GM23338 (cell line): ENCODE data around the gene ADORA1. TPM values are rescaled to one million over a fixed set of nuclear protein-coding genes. Genes with fewer than 3 reads are reported as not detected.

Experiments
- ATAC-seq: fragments of 200-7000 bp; cut with Tn5 transposase; 3 replicates; pipeline ENCODE4 v1.9.1; 2020
- DNase-seq: peaks from one replicate; pipeline ENCODE4 v3.0.0-alpha.2; 2015; ENCODE audit warnings: low spot score
- H2AFZ ChIP-seq: fragments of 200-600 bp; sonication (generic); 2 replicates; pipeline ENCODE4 v1.8.0; 2016; ENCODE audit warnings: antibody characterized with exemption, mild to moderate bottlenecking, moderate library complexity
- H3F3A ChIP-seq: fragments of 200-600 bp; sonication (generic); replicated peaks from 2 replicates; pipeline ENCODE4 v1.8.0; 2017; ENCODE audit warnings: antibody characterized with exemption, mixed run types, low read depth
- H3K27ac ChIP-seq: fragments of 200-600 bp; sonication (generic); 2 replicates; pipeline ENCODE4 v1.6.1; 2016; ENCODE audit warnings: low read depth
- H3K27me3 ChIP-seq: fragments of 200-600 bp; sonication (generic); 2 replicates; pipeline ENCODE4 v1.8.0; 2016; ENCODE audit warnings: mild to moderate bottlenecking, mixed run types, moderate library complexity; ENCODE audit not compliant: insufficient read depth
- H3K36me3 ChIP-seq: fragments of 200-600 bp; sonication (generic); 2 replicates; pipeline ENCODE4 v1.8.0; 2016; ENCODE audit warnings: mild to moderate bottlenecking; ENCODE audit not compliant: insufficient read depth
- H3K4me1 ChIP-seq: fragments of 200-600 bp; sonication (generic); 2 replicates; pipeline ENCODE4 v1.8.0; 2016; ENCODE audit warnings: mild to moderate bottlenecking, moderate library complexity; ENCODE audit not compliant: insufficient read depth
- H3K4me2 ChIP-seq: fragments of 200-600 bp; sonication (generic); 2 replicates; pipeline ENCODE4 v1.7.1; 2017; ENCODE audit warnings: mixed run types
- H3K4me3 ChIP-seq: fragments of 200-600 bp; sonication (generic); 2 replicates; pipeline ENCODE4 v1.6.1; 2016; ENCODE audit warnings: mixed run types
- H3K79me2 ChIP-seq: fragments of 200-600 bp; sonication (generic); replicated peaks from 2 replicates; pipeline ENCODE4 v1.8.0; 2017; ENCODE audit warnings: mild to moderate bottlenecking; ENCODE audit not compliant: insufficient read depth
- H3K9me2 ChIP-seq: fragments of 200-600 bp; sonication (generic); 2 replicates; pipeline ENCODE4 v1.8.0; 2017; ENCODE audit not compliant: insufficient read depth
- H4K20me1 ChIP-seq: fragments of 200-600 bp; sonication (generic); replicated peaks from 2 replicates; pipeline ENCODE4 v1.8.0; 2017; ENCODE audit warnings: mild to moderate bottlenecking; ENCODE audit not compliant: insufficient read depth
- H3K27ac Mint-ChIP-seq: 2 replicates; pipeline ENCODE4 v1.8.0; 2020; ENCODE audit warnings: inconsistent platforms, mild to moderate bottlenecking, moderate library complexity, mixed read lengths
- H3K27me3 Mint-ChIP-seq: 3 replicates; pipeline ENCODE4 v1.8.0; 2022; ENCODE audit warnings: low read depth, mild to moderate bottlenecking, moderate library complexity, mixed read lengths, inconsistent platforms; ENCODE audit not compliant: insufficient read depth, poor library complexity
- H3K36me3 Mint-ChIP-seq: 3 replicates; pipeline ENCODE4 v1.8.0; 2021; ENCODE audit warnings: low read depth, mild to moderate bottlenecking, inconsistent platforms, moderate library complexity, mixed read lengths
- H3K4me1 Mint-ChIP-seq: 3 replicates; pipeline ENCODE4 v1.8.0; 2020; ENCODE audit warnings: mild to moderate bottlenecking, inconsistent platforms, mixed read lengths
- H3K4me3 Mint-ChIP-seq: 3 replicates; pipeline ENCODE4 v1.8.0; 2021; ENCODE audit warnings: moderate library complexity, mild to moderate bottlenecking, inconsistent platforms, mixed read lengths
- H3K9me3 Mint-ChIP-seq: 3 replicates; pipeline ENCODE4 v1.8.0; 2020; ENCODE audit warnings: moderate library complexity, mild to moderate bottlenecking, inconsistent platforms, mixed read lengths
- CREB1 ChIP-seq: fragments of 250-450 bp; sonication (Bioruptor Pico); IDR thresholded peaks from 2 replicates; pipeline ENCODE4 v1.5.0; 2020; ENCODE audit warnings: low read depth, mild to moderate bottlenecking, moderate library complexity
- CTCF ChIP-seq, 2 experiments: fragments of 200-600 bp in 1 of 2; sonication (generic) in 1 of 2; conservative IDR thresholded peaks; 2 replicates each; pipeline versions ENCODE4 v1.5.1 to v1.6.1; 2016 to 2017; ENCODE audit warnings: antibody characterized with exemption in 2 of 2, low read depth in 2 of 2, mild to moderate bottlenecking in 2 of 2, moderate library complexity in 1 of 2
- ETS1 ChIP-seq: IDR thresholded peaks from 2 replicates; pipeline ENCODE4 v1.6.1; 2016; ENCODE audit warnings: antibody characterized with exemption
- EZH2 ChIP-seq: fragments of 200-600 bp; sonication (generic); IDR thresholded peaks from one replicate; pipeline ENCODE4 v1.8.0; 2017; ENCODE audit warnings: antibody characterized with exemption, mild to moderate bottlenecking, low read depth; ENCODE audit not compliant: unreplicated experiment
- EZH2phosphoT487 ChIP-seq: fragments of 200-600 bp; sonication (generic); IDR thresholded peaks from one replicate; pipeline ENCODE4 v1.8.1; 2018; ENCODE audit warnings: antibody characterized with exemption; ENCODE audit not compliant: unreplicated experiment
- JUNB ChIP-seq: IDR thresholded peaks from one replicate; pipeline ENCODE4 v1.6.1; 2016; ENCODE audit warnings: antibody characterized with exemption; ENCODE audit not compliant: unreplicated experiment
- NANOG ChIP-seq: IDR thresholded peaks from 2 replicates; pipeline ENCODE4 v1.6.1; 2016; ENCODE audit warnings: antibody characterized with exemption, borderline replicate concordance
- POLR2AphosphoS5 ChIP-seq: IDR thresholded peaks from 2 replicates; pipeline ENCODE4 v1.6.1; 2016; ENCODE audit warnings: antibody characterized with exemption, low read depth
- REST ChIP-seq: IDR thresholded peaks from one replicate; pipeline ENCODE4 v1.6.1; 2018; ENCODE audit warnings: antibody characterized with exemption; ENCODE audit not compliant: unreplicated experiment
- STAT1 ChIP-seq: IDR thresholded peaks from one replicate; pipeline ENCODE4 v1.6.1; 2016; ENCODE audit warnings: antibody characterized with exemption; ENCODE audit not compliant: unreplicated experiment
- ZNF114 ChIP-seq: fragments of 250-450 bp; sonication (Bioruptor Pico); IDR thresholded peaks from 2 replicates; pipeline ENCODE4 v1.5.0; 2020; ENCODE audit warnings: mild to moderate bottlenecking, moderate library complexity
- ZNF331 ChIP-seq: fragments of 250-450 bp; sonication (Bioruptor Pico); IDR thresholded peaks from 2 replicates; pipeline ENCODE4 v1.5.0; 2020; ENCODE audit warnings: low read depth, mild to moderate bottlenecking, moderate library complexity
- ZNF462 ChIP-seq: fragments of 250-450 bp; sonication (Bioruptor Pico); IDR thresholded peaks from 2 replicates; pipeline ENCODE4 v1.5.0; 2020; ENCODE audit warnings: mild to moderate bottlenecking, moderate library complexity
- polyA plus RNA-seq: library from polyadenylated mRNA; unstranded; fragments of >200 nt; fragmentation: Nextera tagmentation; extraction: Ambion mirVana; gene quantifications from 2 replicates; pipeline ENCODE4 v1.2.1, GENCODE V29; 2016
- total RNA-seq: library from RNA; depleted of rRNA; stranded (reverse); fragments of >200 nt; shearing (Covaris generic); gene quantifications from 2 replicates; pipeline ENCODE4 v1.2.3, GENCODE V29; 2014

Gene ADORA1
- total and polyA plus RNA-seq, 2 experiments from 2014 or later = 0.63 to 1.8 TPM

- no peak overlapping the region for H3K4me2 ChIP-seq
- peaks cover 12% of the 10 kb centered on the region for H3K27me3 Mint-ChIP-seq
- TF ChIP-seq NANOG (no peak), REST (no peak), EZH2 (no peak), JUNB (no peak), CREB1 (no peak), ETS1 (no peak), EZH2phosphoT487 (no peak), ZNF462 (no peak), STAT1 (no peak), CTCF (conservative IDR thresholded peaks at IDR 0.05; ENCODE audit: low read depth in 2 of 2) (no peak), ZNF331 (CRISPR knock-in tag) (no peak), POLR2AphosphoS5 (no peak), ZNF114 (no peak)
- H3K36me3 Mint-ChIP-seq = no peaks in the 10 kb centered on the region; the same call in 2 of the 3 replicates
- no peak overlapping the region for H3K4me3 ChIP-seq
- no peaks in the 10 kb centered on the region for H4K20me1 ChIP-seq
- H3K79me2 ChIP-seq = no peaks in the 10 kb centered on the region
- no peaks in the 10 kb centered on the region for H3K9me3 Mint-ChIP-seq
- H3K27ac Mint-ChIP-seq = no peak overlapping the region
- H3K4me3 Mint-ChIP-seq = no peak overlapping the region
- DNase-seq (no peak), ATAC-seq (no peak)
- H3K27me3 ChIP-seq = no peaks in the 10 kb centered on the region
- H3K36me3 ChIP-seq = no peaks in the 10 kb centered on the region
- no peak overlapping the region for H2AFZ ChIP-seq
- H3F3A ChIP-seq = no peaks in the 10 kb centered on the region
- H3K4me1 Mint-ChIP-seq = peaks cover 22% of the 10 kb centered on the region
- H3K27ac ChIP-seq = no peak overlapping the region
- H3K4me1 ChIP-seq = no peaks in the 10 kb centered on the region
- H3K9me2 ChIP-seq = peaks cover 3% of the 10 kb centered on the region; the same call in 1 of the 2 replicates
Observed at GRCh38 chr1:203088441-203088840, 39.1 kb upstream of the ADORA1 start.
